Caco-2 (cell line): ENCODE measurements around the gene FUCA1. TPM values are rescaled to one million over a fixed set of nuclear protein-coding genes. Genes with fewer than 3 reads are reported as not detected.

Experiments
- BruUV-seq: library from RNA; stranded (reverse); fragments of 400-500 nt; replicated peaks from 2 replicates; lab custom pipeline; 2021; lab: Mats Ljungman, UMichigan
- CTCF ChIA-PET: fragments of 300-600 bp; sonication (Branson Sonifier 250); formaldehyde crosslinking; loops from one replicate; lab custom pipeline; 2022; ENCODE audit warnings: antibody characterized with exemption; lab: Charles Lee
- POLR2A ChIA-PET: fragments of 300-600 bp; sonication (Branson Sonifier 250); formaldehyde crosslinking; loops from one replicate; lab custom pipeline; 2022; ENCODE audit warnings: antibody characterized with exemption; lab: Charles Lee
- DNase-seq, 2 experiments: peaks; one replicate each; pipeline versions ENCODE4 v3.0.0 to v3.0.0-alpha.2; 2020 to 2022
- H3K27me3 ChIP-seq: replicated peaks from 2 replicates; pipeline ENCODE4 v1.6.0; 2011; ENCODE audit warnings: low read length; ENCODE audit not compliant: control insufficient read depth, insufficient read depth
- H3K36me3 ChIP-seq: 2 replicates; pipeline ENCODE4 v1.5.1; 2011; ENCODE audit warnings: low read length; ENCODE audit not compliant: control insufficient read depth, insufficient read depth
- H3K4me1 ChIP-seq: fragments of 250-450 bp; sonication (Bioruptor Pico); 2 replicates; pipeline ENCODE4 v1.5.1; 2020; ENCODE audit warnings: mild to moderate bottlenecking
- H3K4me3 ChIP-seq: 2 replicates; pipeline ENCODE4 v1.5.1; 2011; ENCODE audit warnings: low read depth, mild to moderate bottlenecking, control low read depth, low read length
- H3K9me3 ChIP-seq: fragments of 250-450 bp; sonication (Bioruptor Pico); 2 replicates; pipeline ENCODE4 v1.5.1; 2020; ENCODE audit warnings: mild to moderate bottlenecking, moderate library complexity
- H3K27ac Mint-ChIP-seq: one replicate; pipeline ENCODE4 v1.8.0; 2022; ENCODE audit warnings: mixed read lengths; ENCODE audit not compliant: unreplicated experiment
- H3K27me3 Mint-ChIP-seq: one replicate; pipeline ENCODE4 v1.8.0; 2022; ENCODE audit warnings: mixed read lengths; ENCODE audit not compliant: insufficient read depth, unreplicated experiment
- H3K36me3 Mint-ChIP-seq: one replicate; pipeline ENCODE4 v1.8.0; 2022; ENCODE audit warnings: mild to moderate bottlenecking, mixed read lengths; ENCODE audit not compliant: insufficient read depth, unreplicated experiment
- H3K4me1 Mint-ChIP-seq: one replicate; pipeline ENCODE4 v1.8.0; 2022; ENCODE audit warnings: low read depth, mixed read lengths; ENCODE audit not compliant: unreplicated experiment
- H3K4me3 Mint-ChIP-seq: one replicate; pipeline ENCODE4 v1.8.0; 2022; ENCODE audit warnings: mild to moderate bottlenecking, moderate library complexity, mixed read lengths; ENCODE audit not compliant: unreplicated experiment
- H3K9me3 Mint-ChIP-seq: one replicate; pipeline ENCODE4 v1.8.0; 2022; ENCODE audit warnings: mixed read lengths; ENCODE audit not compliant: unreplicated experiment
- intact Hi-C: fragments of 100-400 bp; cut with micrococcal nuclease; formaldehyde crosslinking; loops from one replicate; pipeline ENCODE4 v1.10.0; 2022; ENCODE audit not compliant: unreplicated experiment
- total RNA-seq: library from RNA; stranded (reverse); gene quantifications from 2 replicates; pipeline ENCODE4 v1.2.3, GENCODE V29; 2022
- TF ChIP-seq, protein P1 (sequence below), 2 experiments: fragments of 200-600 bp in 1 of 2; IDR thresholded peaks; 1 replicate in 1 of 2; 2 replicates in 1 of 2; pipeline versions ENCODE4 v1.5.1 to v1.8.0; 2011 to 2022; ENCODE audit warnings: antibody characterized with exemption in 1 of 2, control low read depth in 1 of 2, inconsistent platforms in 1 of 2, low read depth in 1 of 2, low read length in 1 of 2, mild to moderate bottlenecking in 1 of 2, moderate library complexity in 1 of 2; ENCODE audit not compliant: insufficient read depth in 1 of 2, severe bottlenecking in 1 of 2, unreplicated experiment in 1 of 2

The FUCA1 gene
- total RNA-seq, 1 experiment from 2014 or later: 25.5 TPM

DNA sequence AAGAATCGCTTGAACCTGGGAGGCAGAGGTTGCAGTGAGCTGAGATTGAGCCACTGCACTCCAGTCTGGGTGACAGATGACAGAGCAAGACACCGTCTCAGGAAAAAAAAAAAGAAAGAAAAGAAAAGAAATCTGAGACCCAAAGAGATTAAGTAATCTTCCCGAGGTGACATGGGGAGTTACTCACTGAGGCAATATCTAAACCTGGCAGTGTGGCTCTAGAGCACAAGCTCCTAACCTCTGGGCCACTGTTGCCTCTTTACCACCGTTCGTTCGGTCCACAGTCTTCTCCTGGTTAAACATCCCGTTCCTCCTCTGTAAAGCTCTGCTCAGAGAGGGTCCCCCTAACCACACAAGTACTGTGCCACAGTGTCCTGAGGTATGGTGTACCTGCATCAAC lies 44.3 kb downstream of the FUCA1 start:
- Histone ChIP-seq H3K27me3 (no peaks in the 10 kb centered on the region), H3K9me3 (no peaks in the 10 kb centered on the region), H3K4me3 (no peak overlapping the region), H3K36me3 (no peaks in the 10 kb centered on the region), H3K4me1 (no peaks in the 10 kb centered on the region)
- POLR2A ChIA-PET: no interaction called here
- intact Hi-C loops: no loop called here
- H3K27me3 Mint-ChIP-seq: no peaks in the 10 kb centered on the region
- peak overlapping the region; percentile 85 for H3K4me3 Mint-ChIP-seq
- no peak for DNase-seq
- CTCF ChIA-PET: no interaction called here
- H3K9me3 Mint-ChIP-seq: no peaks in the 10 kb centered on the region
- BruUV-seq: no TSS peak
- no peak overlapping the region for H3K27ac Mint-ChIP-seq
- peaks cover 6% of the 10 kb centered on the region for H3K36me3 Mint-ChIP-seq
- H3K4me1 Mint-ChIP-seq: no peaks in the 10 kb centered on the region
- TF ChIP-seq, protein P1, sequence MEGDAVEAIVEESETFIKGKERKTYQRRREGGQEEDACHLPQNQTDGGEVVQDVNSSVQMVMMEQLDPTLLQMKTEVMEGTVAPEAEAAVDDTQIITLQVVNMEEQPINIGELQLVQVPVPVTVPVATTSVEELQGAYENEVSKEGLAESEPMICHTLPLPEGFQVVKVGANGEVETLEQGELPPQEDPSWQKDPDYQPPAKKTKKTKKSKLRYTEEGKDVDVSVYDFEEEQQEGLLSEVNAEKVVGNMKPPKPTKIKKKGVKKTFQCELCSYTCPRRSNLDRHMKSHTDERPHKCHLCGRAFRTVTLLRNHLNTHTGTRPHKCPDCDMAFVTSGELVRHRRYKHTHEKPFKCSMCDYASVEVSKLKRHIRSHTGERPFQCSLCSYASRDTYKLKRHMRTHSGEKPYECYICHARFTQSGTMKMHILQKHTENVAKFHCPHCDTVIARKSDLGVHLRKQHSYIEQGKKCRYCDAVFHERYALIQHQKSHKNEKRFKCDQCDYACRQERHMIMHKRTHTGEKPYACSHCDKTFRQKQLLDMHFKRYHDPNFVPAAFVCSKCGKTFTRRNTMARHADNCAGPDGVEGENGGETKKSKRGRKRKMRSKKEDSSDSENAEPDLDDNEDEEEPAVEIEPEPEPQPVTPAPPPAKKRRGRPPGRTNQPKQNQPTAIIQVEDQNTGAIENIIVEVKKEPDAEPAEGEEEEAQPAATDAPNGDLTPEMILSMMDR (IDR thresholded peaks at IDR 0.05; ENCODE audit: insufficient read depth in 1 of 2, low read depth in 1 of 2, low read length in 1 of 2, severe bottlenecking in 1 of 2, unreplicated experiment in 1 of 2): no peak

DNA sequence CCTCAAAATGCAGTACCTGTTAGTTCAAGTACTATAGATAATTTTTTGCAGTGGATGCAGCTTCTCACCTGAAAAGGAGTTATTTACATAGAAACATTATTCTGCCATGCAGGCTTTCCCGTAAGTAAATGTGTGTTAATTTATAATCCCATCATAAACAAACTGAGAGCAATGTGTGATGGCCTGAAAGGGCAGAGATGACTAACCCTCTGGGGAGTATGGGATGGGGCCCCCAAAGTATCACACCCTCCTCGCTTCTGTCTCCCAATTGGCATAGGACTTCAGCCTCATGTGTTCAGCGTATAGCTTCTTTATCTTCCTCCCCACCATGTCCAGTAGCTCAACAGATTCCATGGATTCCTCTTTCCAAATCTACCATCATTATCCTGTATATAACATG lies 50.5 kb downstream of the FUCA1 start:
- intact Hi-C loops: no loop called here
- Mint-ChIP-seq H3K4me3 (no peak overlapping the region), H3K27ac (no peak overlapping the region), H3K27me3 (no peaks in the 10 kb centered on the region), H3K36me3 (no peaks in the 10 kb centered on the region), H3K9me3 (no peaks in the 10 kb centered on the region), H3K4me1 (no peaks in the 10 kb centered on the region)
- Histone ChIP-seq H3K4me1 (no peaks in the 10 kb centered on the region), H3K36me3 (no peaks in the 10 kb centered on the region; the same call in 1 of the 2 replicates), H3K4me3 (no peak overlapping the region), H3K27me3 (no peaks in the 10 kb centered on the region), H3K9me3 (no peaks in the 10 kb centered on the region)
- BruUV-seq: no TSS peak
- POLR2A ChIA-PET: interaction anchor here (0.5 kb wide), 1 partner anchor 16 kb away, joined by 3 read pairs; no protein-coding TSS in a partner anchor
- CTCF ChIA-PET: interaction anchor here (0.7 kb wide), 1 partner anchor 382 kb away, joined by 4 read pairs; no protein-coding TSS in a partner anchor
- no peak for DNase-seq
- TF ChIP-seq, protein P1 (IDR thresholded peaks at IDR 0.05; ENCODE audit: insufficient read depth in 1 of 2, low read depth in 1 of 2, low read length in 1 of 2, severe bottlenecking in 1 of 2, unreplicated experiment in 1 of 2): no peak

DNA sequence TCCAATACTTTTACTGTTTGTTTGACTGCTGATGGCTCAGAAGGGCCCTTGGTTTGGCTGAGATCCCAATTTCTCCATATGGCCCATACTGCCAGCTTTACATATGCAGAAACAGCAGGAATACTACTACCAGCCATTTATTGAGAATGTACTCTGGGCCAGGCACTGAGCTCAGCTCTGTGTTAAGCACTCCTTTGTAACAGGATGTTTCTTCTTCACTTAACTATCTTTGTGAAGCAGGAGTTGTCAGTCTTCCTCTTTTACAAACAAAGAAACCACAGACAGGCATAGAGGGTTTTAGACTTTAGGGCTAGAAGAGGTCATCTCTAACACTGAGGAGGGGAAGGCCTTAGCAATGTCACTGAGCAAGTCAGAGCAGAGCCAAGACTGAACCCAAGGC lies 51.2 kb downstream of the FUCA1 start:
- CTCF ChIA-PET: no interaction called here
- POLR2A ChIA-PET: interaction anchor here (0.5 kb wide), 1 partner anchor 16 kb away, joined by 3 read pairs; no protein-coding TSS in a partner anchor
- no TSS peak for BruUV-seq

More for the DNA sequence above, 51.2 kb downstream of the FUCA1 start:
- no peak for DNase-seq
- Histone ChIP-seq H3K27me3 (no peaks in the 10 kb centered on the region), H3K4me1 (no peaks in the 10 kb centered on the region), H3K36me3 (no peaks in the 10 kb centered on the region; the same call in 1 of the 2 replicates), H3K9me3 (no peaks in the 10 kb centered on the region), H3K4me3 (no peak overlapping the region)
- intact Hi-C loops: no loop called here
- Mint-ChIP-seq H3K9me3 (no peaks in the 10 kb centered on the region), H3K4me3 (no peak overlapping the region), H3K36me3 (no peaks in the 10 kb centered on the region), H3K27ac (no peak overlapping the region), H3K4me1 (no peaks in the 10 kb centered on the region), H3K27me3 (no peaks in the 10 kb centered on the region)
- TF ChIP-seq, protein P1 (IDR thresholded peaks at IDR 0.05; ENCODE audit: insufficient read depth in 1 of 2, low read depth in 1 of 2, low read length in 1 of 2, severe bottlenecking in 1 of 2, unreplicated experiment in 1 of 2): no peak
